LHCN-M2 (cell line): ENCODE measurements around the gene FHOD1. TPM values are rescaled to one million over a fixed set of nuclear protein-coding genes. Genes with fewer than 3 reads are reported as not detected.

Experiments
- total RNA-seq: library from RNA; depleted of rRNA; stranded (reverse); fragments of >200 nt; gene quantifications from 2 replicates; pipeline ENCODE4 v1.2.3, GENCODE V29; 2014; rRNA removed

FHOD1 gene
- total RNA-seq, 1 experiment from 2014 or later: 29.7 TPM

Other genes with a start within 250 kb of the FHOD1 start
- 121 and 123 TPM in 2 replicates for gene CBFB, start 218.3 kb downstream of the FHOD1 start, total RNA-seq
- gene PHAF1, start 137.5 kb downstream of the FHOD1 start, total RNA-seq: 16.1 and 24.3 TPM in 2 replicates
- 75.5 and 85.0 TPM in 2 replicates for gene B3GNT9, start 96.5 kb downstream of the FHOD1 start, total RNA-seq
- gene TRADD, start 87.6 kb downstream of the FHOD1 start, total RNA-seq: 31.2 and 46.0 TPM in 2 replicates
- 24.5 and 32.5 TPM in 2 replicates for gene FBXL8, start 87.5 kb downstream of the FHOD1 start, total RNA-seq
- gene HSF4, start 82.7 kb downstream of the FHOD1 start, total RNA-seq: 19.4 and 29.1 TPM in 2 replicates
- 58.0 and 58.6 TPM in 2 replicates for gene NOL3, start 76.9 kb downstream of the FHOD1 start, total RNA-seq
- 21.5 and 25.8 TPM in 2 replicates for gene MATCAP1, start 63.5 kb downstream of the FHOD1 start, total RNA-seq
- gene EXOC3L1, start 57.3 kb downstream of the FHOD1 start, total RNA-seq: 5.1 and 10.3 TPM in 2 replicates
- gene E2F4, start 55.3 kb downstream of the FHOD1 start, total RNA-seq: 126 and 153 TPM in 2 replicates
- gene ELMO3, start 48.4 kb downstream of the FHOD1 start, total RNA-seq: 1.8 and 1.9 TPM in 2 replicates
- 32.0 and 43.3 TPM in 2 replicates for gene TMEM208, start 20.4 kb downstream of the FHOD1 start, total RNA-seq
- 0.98 and 1.3 TPM in 2 replicates for gene SLC9A5, start 1.5 kb upstream of the FHOD1 start, total RNA-seq
- 0.32 and 0.57 TPM in 2 replicates for gene PLEKHG4, start 32.1 kb upstream of the FHOD1 start, total RNA-seq
- not detected in 2 replicates for gene KCTD19, start 79.3 kb upstream of the FHOD1 start, total RNA-seq
- gene LRRC36, start 79.3 kb upstream of the FHOD1 start, total RNA-seq: not detected in 2 replicates
- 11.9 and 17.6 TPM in 2 replicates for gene TPPP3, start 146.0 kb upstream of the FHOD1 start, total RNA-seq
- 9.9 and 13.5 TPM in 2 replicates for gene ZDHHC1, start 169.0 kb upstream of the FHOD1 start, total RNA-seq
- gene HSD11B2, start 183.6 kb upstream of the FHOD1 start, total RNA-seq: 0.17 and 0.58 TPM in 2 replicates
- 147 and 156 TPM in 2 replicates for gene ATP6V0D1, start 233.7 kb upstream of the FHOD1 start, total RNA-seq
- not detected in 2 replicates for gene AGRP, start 236.1 kb upstream of the FHOD1 start, total RNA-seq